ENCODE data around the gene PCID2. TPM values are rescaled to one million over a fixed set of nuclear protein-coding genes. Genes with fewer than 3 reads are reported as not detected.
"Not testable (repeated sequence)": the region's sequence is repeated elsewhere in the genome, so short reads cannot be mapped to it uniquely, and the experiment has no call there.

PCID2 gene
- total RNA-seq, 1 donor from 2014 or later: 61.3 TPM

GRCh38 chr13:113171250-113172125, 37.0 kb downstream of the PCID2 start:
- no peak for ATAC-seq
- DNase-seq: no peak
- intact Hi-C loops (cut with micrococcal nuclease): no loop called here

DNA sequence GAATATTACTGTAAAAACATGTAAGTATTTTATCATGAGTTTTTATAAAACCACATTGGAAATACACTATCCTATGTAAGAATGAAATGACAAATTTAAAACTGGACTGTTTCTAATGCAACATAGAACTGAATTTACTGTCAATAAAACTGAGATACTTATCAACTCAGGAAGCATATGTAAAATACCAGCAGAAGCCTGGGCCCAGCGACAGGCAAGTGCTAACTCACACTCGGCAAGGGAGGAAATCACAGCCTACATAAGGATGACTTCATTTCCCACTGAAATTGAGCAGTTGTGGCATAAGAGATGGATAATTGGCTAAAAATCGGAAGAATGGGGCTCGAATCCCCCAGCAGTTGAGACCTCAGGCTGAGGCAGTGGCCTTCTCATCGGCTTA, 38.0 kb downstream of the PCID2 start:
- DNase-seq (no peak), ATAC-seq (no peak)
- intact Hi-C loops (cut with micrococcal nuclease): no loop called here

DNA sequence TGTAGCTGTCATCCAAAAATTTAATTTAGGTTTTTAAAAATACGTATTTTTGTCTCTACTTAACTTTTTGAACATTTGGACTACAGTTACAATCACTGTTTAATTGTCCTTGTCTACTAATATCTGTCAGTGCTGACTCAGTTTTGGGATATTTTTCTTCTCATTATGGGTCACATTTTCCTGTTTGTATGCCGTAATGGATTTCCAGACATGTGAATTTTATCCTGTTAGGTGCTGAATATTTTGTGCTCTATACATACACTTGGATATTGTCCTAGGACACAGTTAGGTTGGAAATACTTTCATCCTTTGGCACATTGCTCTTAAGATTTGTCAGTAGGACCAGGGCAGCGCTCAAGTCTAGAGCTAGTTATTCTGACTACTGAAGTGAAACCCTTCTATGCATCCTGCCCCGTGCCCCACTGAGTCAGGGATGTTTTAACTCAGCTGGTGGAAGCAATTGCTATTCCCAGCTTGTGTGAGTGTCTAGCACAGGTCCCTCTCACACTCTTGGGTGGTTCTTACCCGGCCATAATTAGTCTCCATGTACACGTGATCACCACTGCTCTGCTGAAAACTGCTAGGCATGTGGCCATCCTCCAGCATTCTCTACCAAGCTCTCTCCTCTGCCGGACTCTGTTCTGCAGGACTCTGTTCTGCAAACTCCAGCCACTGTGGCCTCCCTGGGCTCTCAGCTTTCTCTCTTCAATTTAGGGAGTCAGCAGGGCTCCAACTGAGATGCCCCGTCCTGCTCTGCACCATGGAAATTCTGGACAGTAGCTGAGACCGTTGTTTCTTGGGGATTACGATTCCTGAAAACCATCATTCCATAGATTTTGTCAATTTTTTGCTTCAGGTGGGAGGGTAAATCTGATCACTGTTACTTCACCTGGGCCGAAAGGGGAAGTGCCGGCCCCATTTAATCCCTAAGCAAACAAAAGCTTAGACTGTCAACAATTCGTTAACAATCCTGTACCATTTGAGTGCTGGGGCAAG, 38.9 kb downstream of the PCID2 start:
- DNase-seq (no peak), ATAC-seq (peak; percentile 98)
- intact Hi-C loops (cut with micrococcal nuclease): no loop called here

DNA sequence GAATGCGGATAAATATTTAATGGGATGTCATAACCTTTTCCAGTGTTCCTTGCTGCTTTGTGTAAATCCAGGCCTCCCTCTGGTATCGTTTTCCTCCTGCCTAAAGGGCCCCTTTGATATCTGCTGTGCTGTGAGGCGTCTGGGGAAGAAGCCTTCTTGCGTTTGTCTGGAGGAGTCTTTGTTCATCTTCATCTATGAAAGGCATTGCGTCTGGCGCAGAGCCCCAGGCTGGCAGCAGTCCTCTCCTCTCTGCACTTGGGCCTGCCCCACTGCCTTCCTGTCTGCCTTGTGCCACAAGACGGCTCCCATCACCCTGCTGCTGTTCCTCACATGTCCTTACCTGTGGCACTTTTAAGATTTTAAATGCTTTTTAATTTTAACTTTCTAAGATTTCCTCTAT, 40.3 kb downstream of the PCID2 start:
- no peak for DNase-seq
- intact Hi-C loops (cut with micrococcal nuclease): no loop called here
- ATAC-seq: no peak

- DNase-seq: no peak
- intact Hi-C loops (cut with micrococcal nuclease): no loop called here
- ATAC-seq: no peak
Measured at GRCh38 chr13:113167575-113167974, 40.9 kb downstream of the PCID2 start.

DNA sequence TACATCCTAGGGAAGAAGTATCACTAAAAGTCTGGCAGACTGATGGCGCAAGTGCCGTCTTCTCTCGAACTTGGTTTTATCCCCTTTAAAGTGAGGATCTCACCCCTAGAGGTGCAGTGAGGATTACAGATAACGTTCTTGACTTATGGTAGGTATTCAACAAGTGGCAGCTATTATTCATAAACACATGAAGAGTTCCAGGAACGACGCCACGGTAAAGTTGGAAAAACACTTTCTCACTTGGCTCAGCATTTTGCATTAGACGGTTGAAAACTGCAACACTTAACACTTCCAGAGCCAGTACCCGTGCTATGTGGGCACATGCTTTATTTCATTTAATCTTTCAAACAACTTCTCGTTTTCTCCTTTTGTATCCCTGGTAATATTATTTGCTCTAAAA, 41.3 kb downstream of the PCID2 start:
- intact Hi-C loops (cut with micrococcal nuclease): no loop called here
- DNase-seq: no peak
- ATAC-seq: no peak

GRCh38 chr13:113166681-113167080, 41.8 kb downstream of the PCID2 start:
- ATAC-seq: no peak
- intact Hi-C loops (cut with micrococcal nuclease): no loop called here

GRCh38 chr13:113166266-113166665, 42.2 kb downstream of the PCID2 start:
- intact Hi-C loops (cut with micrococcal nuclease): no loop called here
- DNase-seq: no peak
- ATAC-seq: no peak

More at GRCh38 chr13:113166681-113167080, 41.8 kb downstream of the PCID2 start:
- DNase-seq: no peak

GRCh38 chr13:113164492-113164891, 44.0 kb downstream of the PCID2 start:
- DNase-seq: no peak
- no peak for ATAC-seq
- intact Hi-C loops (cut with micrococcal nuclease): no loop called here

DNA sequence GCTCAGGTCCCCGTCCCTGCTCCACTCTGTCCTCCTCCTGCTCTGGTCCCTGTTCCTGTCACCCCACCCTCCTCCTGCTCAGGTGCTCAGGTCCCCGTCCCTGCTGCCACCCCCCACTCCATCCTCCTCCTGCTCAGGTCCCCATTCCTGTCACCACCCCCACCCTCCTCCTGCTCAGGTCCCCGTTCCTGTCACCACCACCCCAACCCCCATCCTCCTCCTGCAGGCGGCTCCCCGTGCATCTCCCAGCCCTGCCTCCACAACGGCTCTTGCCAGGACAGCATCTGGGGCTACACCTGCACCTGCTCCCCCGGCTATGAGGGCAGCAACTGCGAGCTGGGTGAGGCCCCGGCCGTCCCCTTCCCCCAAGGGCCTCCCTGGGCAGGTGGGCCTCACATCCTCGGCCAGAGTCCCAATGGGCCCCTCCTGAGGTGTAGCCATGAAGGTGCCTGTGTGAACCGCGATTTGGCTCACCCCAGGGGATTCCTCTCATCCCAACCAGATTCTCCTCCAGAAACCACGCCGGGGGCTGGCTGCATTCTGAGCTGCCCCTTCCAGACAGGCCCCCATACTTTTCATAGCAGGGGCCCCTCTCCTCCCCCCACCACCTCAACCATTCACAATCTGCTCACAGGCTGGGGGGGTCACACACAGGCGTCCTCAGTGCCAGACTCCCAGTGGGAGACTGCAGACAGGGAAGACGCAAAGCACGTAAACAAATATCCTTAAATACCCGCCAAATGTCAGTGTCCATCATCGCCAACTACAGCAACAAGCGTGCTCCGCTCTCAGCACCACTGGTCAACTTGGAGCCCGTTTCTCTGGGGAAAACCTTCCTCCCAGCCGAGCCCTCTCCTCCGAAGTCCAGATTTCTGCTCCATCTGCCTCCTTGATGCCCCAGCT, 45.4 kb downstream of the PCID2 start:
- intact Hi-C loops (cut with micrococcal nuclease): no loop called here
- ATAC-seq (no peak), DNase-seq (no peak)

GRCh38 chr13:113161975-113162374, 46.5 kb downstream of the PCID2 start:
- intact Hi-C loops (cut with micrococcal nuclease); ATAC-seq; DNase-seq: not testable (repeated sequence)

- DNase-seq: no peak
- ATAC-seq: no peak
Measured at GRCh38 chr13:113161433-113161832, 47.0 kb downstream of the PCID2 start.

GRCh38 chr13:113160983-113161382, 47.5 kb downstream of the PCID2 start:
- ATAC-seq (no peak), DNase-seq (no peak)

More at GRCh38 chr13:113161433-113161832, 47.0 kb downstream of the PCID2 start:
- intact Hi-C loops (cut with micrococcal nuclease): no loop called here

DNA sequence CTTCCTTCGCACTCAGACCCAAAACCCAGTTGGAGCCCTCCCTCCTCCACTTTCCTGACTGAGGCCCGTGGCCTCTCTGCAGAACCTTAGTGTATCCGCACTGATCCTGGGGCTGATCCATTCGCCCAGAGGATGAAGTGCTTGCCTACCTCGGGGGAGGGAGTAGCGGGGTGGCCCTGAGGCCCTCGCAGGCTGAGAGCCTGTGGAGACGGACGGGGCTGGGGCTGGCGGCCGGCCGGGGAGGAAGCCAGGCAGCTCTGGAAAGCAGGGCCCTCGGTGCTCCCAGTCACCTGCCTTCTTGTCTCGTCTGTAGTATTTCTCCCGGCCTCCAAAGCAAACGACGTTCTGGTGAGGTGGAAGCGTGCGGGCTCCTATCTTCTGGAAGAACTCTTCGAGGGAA, 48.8 kb downstream of the PCID2 start:
- DNase-seq: no peak
- intact Hi-C loops (cut with micrococcal nuclease): no loop called here
- ATAC-seq: no peak

More at GRCh38 chr13:113160983-113161382, 47.5 kb downstream of the PCID2 start:
- intact Hi-C loops (cut with micrococcal nuclease): no loop called here

GRCh38 chr13:113158946-113159345, 49.5 kb downstream of the PCID2 start:
- ATAC-seq: no peak
- intact Hi-C loops (cut with micrococcal nuclease): no loop called here
- DNase-seq: no peak

DNA sequence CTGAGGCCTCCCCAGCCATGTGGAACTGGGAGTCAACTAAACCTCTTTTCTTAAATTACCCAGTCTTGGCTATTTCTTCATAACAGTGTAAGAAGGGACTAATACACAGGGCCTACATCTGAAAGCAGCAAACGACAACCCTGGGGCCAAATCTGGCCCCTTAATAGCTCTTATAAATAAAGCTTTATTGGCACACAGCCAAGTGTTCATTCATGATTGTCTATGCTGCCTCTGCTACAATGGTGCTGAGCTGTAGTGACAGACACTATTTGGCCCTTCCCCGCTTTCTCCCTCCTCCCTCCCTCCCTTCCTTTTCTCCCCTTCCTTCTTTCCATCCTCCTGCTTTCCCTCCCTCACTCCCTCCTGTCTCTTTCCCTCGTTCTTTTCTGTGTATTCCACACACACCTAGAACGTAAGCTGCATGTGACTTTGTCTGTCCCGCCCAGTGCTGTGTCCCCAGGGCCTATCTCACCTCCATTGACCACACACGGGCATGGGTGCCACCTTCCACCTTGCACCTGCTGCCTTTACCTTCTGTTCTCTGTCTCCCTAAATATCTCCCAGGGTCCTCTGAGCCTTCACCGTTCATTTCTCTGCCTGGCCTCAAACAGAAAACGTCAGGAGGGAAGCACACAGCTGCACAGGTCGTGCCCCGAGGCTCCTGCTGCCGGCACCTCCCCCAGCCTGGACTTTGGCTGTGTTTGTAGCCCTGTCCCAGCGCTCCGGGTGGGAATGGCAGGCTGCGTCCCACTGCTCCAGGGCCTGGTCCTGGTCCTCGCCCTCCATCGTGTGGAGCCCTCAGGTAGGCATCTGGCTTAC, 50.3 kb downstream of the PCID2 start, which contains the start of gene PROZ:
PROZ (plus strand) TSS at position 720 of the 819 bp plus-strand sequence; CDS start at position 733, 13 bp downstream.
- DNase-seq (no peak), ATAC-seq (no peak)
- intact Hi-C loops (cut with micrococcal nuclease): no loop called here

DNA sequence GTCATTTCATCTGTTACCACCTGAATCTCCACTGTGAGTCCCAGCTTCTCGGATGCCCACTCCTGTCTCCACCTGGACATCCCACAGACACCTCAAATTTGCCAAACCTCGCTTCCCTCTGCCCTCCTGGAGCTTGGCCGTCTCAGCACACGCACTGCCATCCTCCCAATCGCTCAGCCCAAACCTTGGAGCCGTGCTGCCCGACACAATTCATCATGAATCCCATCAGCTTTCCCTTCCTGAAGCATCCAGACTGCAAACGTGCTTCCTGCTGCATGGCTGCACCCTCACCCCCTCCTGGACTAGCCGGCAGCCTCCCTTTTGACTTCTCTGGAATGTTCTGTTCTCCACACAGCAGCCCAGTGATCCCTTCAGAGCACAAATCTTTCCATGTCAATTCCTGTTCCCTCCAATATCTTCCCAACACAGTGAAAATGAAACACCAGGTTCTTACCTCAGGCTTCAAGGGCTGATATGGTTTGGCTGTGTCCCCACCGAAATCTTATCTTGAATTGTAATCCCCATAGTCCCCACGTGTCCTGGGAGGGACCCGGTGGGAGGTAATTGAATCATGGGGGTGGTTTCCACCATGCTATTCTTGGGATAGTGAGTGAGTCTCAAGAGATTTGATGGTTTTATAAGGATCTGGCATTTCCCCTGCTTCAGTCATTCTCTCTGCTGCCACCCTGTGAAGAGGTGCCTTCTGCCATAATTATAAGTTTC, 51.1 kb downstream of the PCID2 start:
- ATAC-seq (no peak), DNase-seq (no peak)
- intact Hi-C loops (cut with micrococcal nuclease): no loop called here

All from left ventricle myocardium superior (tissue), 1 donor.